DND-41 (cell line): ENCODE measurements around the gene ARHGAP25.
A peak's percentile ranks its signal among the peaks of the same experiment; 100 is the strongest.

ENCODE experiments used
- EZH2 ChIP-seq: IDR thresholded peaks from 3 replicates; pipeline ENCODE4 v1.6.1; 2012; ENCODE audit warnings: borderline replicate concordance, low read depth, mild to moderate bottlenecking, moderate library complexity, low read length, inconsistent platforms; ENCODE audit not compliant: severe bottlenecking
- TF ChIP-seq, protein P1 (sequence below): IDR thresholded peaks from 2 replicates; pipeline ENCODE4 v1.5.1; 2012; ENCODE audit warnings: borderline replicate concordance, low read length, moderate library complexity, mild to moderate bottlenecking; ENCODE audit not compliant: poor library complexity, severe bottlenecking; ENCODE audit errors: extremely low read depth

DNA sequence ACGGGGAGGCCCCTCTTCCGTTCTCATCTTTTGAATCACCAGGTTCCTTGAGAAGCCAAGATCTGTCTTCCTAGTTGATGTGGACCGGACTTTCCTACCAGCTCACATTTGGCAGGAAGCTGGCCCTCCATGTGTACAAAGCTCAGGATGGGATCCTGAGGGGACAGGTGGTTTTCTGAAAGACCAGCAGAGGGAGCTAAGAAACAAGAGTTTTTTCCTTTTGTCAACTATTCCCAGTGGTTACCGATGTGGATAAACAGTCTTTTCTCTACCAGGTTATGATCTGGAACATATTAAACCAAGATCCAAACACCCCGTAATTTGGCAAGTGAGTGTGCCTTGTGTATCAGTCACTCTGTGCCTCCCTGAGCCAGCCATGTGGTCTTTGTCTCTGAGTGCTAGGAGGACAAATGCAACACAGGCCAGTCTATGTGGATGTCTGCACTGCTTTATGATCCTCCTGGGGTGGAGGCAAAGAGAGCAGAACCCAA is 25.1 kb upstream of the ARHGAP25 start:
- TF ChIP-seq, protein P1, sequence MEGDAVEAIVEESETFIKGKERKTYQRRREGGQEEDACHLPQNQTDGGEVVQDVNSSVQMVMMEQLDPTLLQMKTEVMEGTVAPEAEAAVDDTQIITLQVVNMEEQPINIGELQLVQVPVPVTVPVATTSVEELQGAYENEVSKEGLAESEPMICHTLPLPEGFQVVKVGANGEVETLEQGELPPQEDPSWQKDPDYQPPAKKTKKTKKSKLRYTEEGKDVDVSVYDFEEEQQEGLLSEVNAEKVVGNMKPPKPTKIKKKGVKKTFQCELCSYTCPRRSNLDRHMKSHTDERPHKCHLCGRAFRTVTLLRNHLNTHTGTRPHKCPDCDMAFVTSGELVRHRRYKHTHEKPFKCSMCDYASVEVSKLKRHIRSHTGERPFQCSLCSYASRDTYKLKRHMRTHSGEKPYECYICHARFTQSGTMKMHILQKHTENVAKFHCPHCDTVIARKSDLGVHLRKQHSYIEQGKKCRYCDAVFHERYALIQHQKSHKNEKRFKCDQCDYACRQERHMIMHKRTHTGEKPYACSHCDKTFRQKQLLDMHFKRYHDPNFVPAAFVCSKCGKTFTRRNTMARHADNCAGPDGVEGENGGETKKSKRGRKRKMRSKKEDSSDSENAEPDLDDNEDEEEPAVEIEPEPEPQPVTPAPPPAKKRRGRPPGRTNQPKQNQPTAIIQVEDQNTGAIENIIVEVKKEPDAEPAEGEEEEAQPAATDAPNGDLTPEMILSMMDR = peak; percentile 93
- no peak for TF ChIP-seq EZH2
